NCI-H774 (cell line): ENCODE data around the gene BIRC7.
"Not testable (repeated sequence)": the region's sequence is repeated elsewhere in the genome, so short reads cannot be mapped to it uniquely, and the experiment has no call there.

ENCODE experiments used
- DNase-seq: peaks from one replicate; lab custom pipeline; 2025; lab: John Stamatoyannopoulos, UW

BIRC7 gene

DNA sequence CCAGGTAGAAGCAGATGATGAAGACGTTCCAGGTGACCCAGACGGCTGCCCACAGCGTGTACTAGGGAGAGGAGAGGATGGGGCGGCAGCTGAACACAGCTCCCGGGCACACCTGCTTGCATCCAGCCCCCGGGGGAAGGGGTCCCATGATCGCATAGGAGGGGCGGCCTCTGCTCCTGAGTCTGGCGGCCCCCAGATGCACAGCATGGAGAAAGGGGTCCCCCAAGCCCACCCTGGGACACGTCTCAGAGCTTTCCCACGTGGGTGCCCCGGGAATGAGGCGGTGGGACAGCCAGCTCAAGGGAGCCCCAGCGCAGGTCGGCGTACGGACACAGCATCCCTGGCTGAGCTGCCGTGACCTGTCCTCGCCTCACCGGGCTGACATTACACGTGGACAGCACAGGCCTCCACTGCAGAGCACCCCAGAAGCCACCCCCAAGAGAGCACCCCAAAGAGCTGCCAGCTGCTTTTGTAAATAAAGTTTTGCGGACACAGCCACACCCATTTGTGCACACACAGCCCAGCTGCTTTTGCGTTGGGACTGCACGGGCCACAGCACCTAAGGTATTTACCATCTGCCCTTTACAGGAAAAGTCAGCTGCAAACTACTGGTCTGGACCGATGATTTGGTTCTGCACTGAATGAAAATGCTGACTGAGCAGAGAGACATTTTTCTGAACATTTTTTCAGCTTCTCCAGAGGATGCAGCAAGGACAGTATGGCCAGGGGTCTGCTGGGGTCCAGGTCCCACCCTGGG lies 13.3 kb downstream of the BIRC7 start:
- DNase-seq: no peak

DNA sequence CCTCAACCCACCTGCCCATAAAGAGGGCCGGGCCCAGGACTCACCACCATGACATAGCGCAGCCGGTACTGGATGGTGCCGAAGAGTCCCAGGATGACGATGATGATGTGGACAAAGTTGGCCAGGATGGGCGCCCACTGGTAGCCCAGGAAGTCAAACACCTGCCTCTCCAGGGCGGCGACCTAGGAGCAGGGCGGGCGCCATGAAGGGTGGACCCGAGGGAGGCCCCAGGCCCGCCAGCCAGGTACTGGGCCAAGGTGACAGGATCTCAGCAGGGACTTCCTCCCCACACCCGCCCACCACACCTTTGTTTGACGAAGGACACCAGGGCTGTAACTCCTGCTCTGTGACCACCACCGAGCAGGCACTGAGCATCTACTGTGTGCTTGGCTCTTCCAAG lies 14.2 kb downstream of the BIRC7 start:
- DNase-seq: no peak

DNA sequence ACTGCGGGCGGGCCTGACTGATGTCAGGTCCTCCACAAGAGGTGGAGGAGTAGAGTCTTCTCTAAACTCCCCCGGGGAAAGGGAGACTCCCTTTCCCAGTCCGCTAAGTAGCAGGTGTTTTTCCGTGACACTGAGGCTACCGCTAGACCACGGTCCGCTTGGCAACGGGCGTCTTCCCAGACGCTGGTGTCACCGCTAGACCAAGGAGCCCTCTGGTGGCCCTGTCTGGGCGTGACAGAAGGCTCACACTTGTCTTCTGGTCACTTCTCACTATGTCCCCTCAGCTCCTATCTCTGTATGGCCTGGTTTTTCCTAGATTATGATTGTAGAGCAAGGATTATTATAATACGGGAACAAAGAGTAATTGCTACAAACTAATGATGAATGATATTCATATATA lies 15.6 kb downstream of the BIRC7 start:
- DNase-seq: not testable (repeated sequence)

DNA sequence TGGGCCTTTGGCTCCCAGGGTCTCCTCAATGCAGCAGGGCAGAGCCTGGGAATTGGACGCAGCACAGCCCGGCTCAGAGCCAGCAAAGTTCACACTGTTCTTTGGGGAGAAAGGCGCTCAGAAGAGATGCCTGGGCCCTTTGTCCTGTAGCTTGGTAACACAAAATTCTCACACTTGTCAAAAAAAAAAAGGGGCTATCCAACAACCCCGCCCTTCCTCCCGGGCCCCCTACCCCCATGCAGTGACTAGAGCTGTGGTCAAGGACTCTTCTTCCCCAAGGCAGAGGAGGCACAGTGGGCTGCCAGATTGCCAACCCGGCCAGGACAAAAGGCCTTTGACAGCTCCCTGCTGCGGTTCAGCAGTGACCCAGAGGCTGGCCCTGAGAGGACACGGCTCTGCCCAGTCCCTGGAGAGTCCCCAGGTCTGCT lies 16.6 kb downstream of the BIRC7 start:
- DNase-seq: no peak

GRCh38 chr20:63253065-63253437 lies 17.3 kb downstream of the BIRC7 start:
- DNase-seq: no peak

GRCh38 chr20:63253438-63254231 lies 17.9 kb downstream of the BIRC7 start:
- DNase-seq: no peak

DNA sequence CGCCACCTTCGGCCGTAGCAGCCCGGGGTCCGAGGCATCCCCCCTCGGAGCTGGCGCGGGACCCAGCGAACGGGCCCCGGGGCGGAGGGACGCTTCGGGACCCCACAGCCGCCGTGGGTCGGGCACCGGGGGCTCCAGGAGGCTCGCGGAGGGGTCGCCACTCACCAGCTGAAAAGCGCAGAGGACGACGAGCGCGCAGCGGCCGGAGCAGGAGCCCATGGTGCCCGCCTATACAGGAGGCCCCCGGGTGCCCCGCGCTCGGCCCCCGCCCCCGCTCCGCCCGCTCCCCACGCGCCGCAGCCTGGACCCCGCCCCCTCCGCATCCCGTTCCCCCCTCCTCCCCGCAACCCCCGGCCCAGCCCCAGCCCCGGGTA lies 18.5 kb downstream of the BIRC7 start, which contains the start of gene NKAIN4:
Gene NKAIN4 (minus strand): TSS at position 232 of the 374 bp plus-strand sequence. CDS start 13 bp downstream, at position 219.
- no peak for DNase-seq

DNA sequence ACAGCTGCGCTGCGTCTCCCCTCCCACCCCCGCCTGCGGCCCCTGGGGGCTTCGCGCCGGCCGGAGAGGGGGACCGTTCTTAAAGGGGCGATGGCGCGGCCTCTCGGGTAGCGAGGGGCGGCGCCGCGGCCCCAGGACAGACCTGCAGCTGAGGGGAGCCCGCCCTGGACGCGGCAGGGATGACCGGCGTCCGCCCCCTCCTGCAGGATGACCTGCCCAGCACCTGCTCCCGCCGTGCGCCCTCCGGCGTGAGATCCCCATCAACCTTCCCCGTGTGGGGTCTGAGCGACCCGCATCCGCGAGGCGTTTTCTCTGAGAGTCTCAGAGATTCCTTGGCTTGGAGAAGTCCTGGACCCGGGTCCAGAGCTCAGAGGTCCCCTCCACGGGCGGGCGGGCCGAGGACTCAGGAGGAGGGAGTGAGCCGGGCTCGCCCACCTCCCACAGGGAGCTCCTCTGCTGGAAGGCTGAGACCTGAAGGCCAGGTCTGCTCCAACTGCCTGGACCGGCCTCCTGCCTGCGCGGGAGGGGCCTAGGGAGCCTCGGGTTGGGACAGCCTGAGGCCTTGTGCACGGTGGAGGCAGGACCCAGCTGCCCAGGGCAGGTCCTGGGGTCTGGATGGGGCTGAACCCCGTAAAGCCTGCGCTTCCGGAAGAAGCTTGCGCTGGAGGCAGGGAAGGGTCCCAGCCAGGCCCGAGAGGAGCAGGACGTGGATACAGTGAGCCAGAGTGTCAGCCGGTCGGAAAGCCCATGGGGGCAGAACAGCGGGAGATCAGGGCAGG lies 19.1 kb downstream of the BIRC7 start:
- no peak for DNase-seq

DNA sequence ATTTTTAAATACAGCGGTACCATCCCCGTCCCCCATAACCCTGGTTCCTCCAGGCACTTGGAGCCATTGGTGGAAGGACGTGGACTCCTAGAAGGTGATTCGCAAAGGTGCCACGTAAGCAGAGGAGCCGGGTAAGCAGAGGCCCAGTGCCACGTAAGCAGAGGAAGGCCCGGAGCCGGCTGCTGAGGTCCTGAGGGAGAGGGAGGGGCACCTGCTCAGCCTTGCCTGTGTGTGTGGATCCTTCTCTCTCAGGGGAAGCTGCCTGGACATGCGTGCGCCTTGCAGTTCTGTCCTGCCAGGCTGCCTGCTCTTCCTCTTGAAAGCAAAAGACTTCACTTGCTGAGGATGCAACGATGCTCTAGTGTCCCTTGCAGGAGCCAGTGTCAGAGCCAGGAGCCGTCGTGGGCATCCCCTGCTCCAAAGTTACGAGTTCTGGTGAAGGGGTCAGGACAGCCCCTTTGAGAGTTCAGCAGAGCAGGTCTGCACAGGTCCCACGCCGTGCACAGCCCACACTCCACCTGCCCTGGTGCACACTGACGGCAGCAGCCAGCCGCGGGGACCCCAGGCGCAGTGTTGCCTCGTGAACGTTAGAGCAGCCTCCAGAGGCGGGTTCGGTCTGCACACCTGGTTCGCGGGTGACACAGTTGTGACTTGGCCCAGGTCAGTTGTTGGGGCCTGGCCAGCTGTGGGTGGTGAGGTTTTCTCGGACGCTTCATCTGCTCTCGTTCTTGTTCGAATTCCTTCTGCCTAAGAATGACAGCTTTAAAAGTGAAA lies 20.4 kb downstream of the BIRC7 start:
- DNase-seq: no peak

DNA sequence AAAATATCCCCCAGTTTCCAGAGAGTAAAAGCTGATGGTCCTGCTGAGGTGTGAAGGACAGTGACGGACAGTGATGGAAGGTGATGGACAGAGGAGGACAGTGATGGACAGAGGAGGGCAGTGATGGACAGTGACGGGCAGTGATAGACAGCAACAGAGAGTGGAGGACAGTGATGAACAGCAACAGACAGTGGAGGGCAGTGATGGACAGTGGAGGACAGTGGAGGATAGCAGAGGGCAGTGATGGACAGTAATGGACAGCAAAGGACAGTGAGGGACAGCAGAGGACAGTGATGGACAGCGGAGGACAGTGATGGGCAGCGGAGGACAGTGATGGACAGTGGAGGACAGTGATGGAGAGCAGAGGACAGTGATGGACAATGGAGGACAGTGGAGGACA lies 21.2 kb downstream of the BIRC7 start:
- no peak for DNase-seq

- no peak for DNase-seq
These were observed 21.9 kb downstream of the BIRC7 start for GRCh38 chr20:63257629-63258028.

DNA sequence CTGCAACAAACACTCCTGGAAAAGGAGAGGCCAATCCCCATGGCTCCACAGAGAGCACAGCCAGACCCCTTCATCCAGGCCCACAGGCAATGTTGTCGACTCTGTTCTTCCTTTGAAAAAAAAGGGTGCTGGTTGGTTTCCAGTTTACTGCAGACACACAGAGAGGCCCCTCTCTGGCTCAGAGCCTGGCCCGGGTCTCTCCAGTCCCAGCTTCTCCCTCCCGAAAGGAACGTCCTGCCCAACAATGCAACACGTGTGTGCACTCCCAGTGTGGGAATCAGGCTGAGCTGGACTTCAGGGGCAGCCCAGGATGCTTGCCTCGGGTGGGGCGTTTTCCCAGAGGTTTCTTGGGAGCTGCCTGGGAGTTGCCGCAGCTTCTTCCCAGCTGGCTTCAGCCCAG lies 23.1 kb downstream of the BIRC7 start:
- no peak for DNase-seq

- DNase-seq: no peak
These were observed 24.2 kb downstream of the BIRC7 start for GRCh38 chr20:63259734-63260460.

- DNase-seq: no peak
These were observed 24.8 kb downstream of the BIRC7 start for GRCh38 chr20:63260521-63260920.

DNA sequence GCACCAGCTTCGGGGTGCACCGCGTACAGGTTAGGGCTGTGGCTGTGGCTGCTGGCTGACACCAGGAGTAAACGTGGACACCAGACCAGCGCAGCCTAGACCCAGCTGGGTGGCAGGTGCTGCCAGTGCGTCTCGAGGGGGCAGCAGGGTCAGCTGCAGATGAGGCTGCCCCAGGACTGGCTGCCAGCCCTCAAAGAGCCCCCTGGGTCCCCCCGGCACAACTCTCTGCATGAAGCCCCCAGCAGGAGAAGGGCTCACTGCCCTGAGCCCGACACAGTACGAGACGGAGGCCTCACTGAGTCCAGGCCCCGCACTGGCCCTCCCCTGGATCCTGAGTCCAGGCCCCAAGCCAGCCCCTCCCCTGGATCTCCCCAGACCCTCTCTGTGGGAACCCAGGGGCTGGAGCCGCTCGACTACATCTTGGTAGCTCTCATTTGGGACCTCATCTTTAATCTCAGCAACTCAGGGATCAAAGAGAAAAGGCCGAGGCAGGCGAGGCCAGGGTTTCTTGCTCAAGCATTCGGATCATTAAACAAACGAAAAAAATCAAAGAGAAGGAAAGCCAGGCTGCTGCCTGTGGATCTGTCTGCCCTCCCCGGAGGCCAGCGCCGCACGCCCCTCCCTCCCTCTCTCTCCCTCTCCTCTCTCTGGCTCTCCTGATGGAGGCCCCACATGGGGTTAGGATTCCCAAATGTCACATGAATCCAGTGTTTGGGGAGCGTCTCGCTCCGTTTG lies 25.5 kb downstream of the BIRC7 start:
- no peak for DNase-seq

DNA sequence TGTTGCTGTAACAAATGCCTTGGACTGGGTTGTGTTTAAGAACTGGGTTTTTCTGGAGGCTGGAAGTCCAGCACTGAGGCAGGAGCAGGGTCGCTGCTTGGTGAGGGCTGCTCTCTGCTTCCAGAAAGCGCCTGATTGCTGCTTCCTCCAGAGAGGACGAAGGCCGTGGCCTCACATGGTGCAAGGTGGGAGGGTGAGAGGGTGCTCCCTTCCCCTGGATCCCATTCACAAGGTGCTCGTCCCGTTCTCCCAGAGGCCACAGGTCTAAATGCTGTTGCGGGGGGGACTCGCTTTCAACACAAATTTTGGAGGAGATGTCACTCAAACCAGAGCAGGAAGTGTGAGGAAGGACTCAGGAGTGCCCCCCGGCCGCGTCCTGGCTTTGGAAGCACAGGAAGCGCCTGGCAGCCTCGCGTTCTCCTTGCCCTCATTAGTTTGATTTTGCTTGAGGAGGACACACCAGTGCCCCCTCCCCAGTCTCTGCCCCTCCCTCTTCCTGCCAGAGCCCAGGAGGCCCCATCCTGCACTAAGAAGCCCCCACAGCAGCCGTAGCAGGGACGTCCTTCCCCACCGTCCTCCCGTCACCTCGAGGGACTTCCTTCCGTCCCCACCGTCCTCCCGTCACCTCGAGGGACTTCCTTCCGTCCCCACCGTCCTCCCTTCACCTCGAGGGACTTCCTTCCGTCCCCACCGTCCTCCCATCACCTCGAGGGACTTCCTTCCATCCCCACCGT lies 26.3 kb downstream of the BIRC7 start:
- DNase-seq: no peak

DNA sequence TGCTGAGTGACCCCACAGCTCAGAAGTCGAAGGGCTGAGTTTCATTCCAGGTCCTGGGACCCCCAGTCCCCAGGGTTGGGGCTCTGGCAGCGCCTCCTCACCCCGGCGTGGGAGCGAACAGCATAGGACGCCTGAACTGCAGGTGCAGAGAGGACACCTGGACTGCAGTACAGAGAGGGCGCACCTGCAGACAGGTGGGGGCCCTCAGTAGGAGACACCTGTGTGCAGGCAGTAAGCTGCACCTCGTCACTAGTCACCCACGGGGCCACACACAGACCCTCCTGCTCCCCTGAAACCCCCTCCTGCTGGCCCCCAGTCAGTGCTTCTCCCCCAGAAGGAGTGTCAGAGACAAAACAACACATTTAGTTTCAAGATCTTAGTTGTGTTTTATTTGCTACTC lies 27.1 kb downstream of the BIRC7 start:
- DNase-seq: peak; percentile 21

DNA sequence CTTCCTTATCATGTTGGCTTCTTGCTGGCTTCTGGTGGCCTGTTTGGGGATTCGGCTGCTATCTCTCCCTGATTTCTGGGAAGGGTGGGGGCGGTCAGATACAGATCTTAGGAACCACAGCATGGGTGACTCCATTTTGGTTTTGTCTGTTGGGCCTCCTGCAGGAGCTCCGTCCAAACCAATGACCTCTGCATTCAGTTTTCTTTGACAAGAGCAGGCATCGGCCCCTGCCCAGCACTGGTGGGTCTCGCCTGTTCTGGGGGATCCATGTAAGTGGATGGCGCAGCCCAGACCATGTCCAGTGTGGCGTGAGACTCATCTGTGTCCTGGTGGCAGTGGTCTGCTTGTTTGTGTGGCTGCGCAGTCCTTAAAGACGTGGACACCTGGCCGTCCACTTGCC lies 28.3 kb downstream of the BIRC7 start:
- DNase-seq: no peak

DNA sequence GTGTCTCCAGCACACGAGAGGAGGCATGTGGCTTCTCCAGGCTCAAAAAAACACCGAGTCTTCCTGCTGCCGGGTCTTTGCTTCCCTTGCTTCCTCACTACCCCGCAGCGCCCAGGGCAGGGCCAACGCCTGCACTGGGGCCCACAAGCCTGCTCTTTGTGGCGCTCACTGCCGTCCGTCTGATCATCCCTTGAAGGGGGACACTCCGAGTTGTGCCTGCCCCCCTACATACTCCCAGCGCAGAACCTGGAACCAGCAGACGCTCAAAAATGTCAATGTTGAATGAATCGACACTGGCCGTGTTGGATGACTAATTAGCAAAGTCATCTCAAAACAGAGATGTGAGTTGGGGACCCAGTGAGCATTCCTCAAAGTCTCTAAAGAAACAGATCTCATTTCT lies 28.8 kb downstream of the BIRC7 start:
- DNase-seq: no peak
